ENCODE data around the gene CFL2.

DNA sequence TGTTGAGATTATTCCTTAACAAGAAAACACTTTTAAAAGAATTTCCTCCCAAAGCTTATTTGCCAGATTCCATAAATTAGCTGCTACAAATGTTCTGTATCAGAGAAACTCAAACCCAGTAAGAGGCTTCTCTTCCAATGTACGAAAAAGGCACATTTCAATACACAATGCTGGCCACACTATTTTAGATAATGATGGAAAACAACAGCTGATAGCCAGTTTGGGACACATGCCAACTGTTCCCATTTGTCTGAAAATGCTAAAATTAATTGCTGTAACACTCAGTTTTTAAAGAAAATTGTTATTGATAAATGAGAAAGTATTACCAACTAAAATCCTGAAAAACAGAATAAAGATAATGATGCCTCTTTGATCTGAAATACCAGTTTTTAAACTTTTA lies 4.4 kb downstream of the CFL2 start:
- TF ChIP-seq POLR2A (IDR thresholded peaks at IDR 0.05) (no peak), POLR2AphosphoS5 (IDR thresholded peaks at IDR 0.05) (no peak), EP300 (IDR thresholded peaks at IDR 0.05) (no peak)
- TF ChIP-seq, protein P1, sequence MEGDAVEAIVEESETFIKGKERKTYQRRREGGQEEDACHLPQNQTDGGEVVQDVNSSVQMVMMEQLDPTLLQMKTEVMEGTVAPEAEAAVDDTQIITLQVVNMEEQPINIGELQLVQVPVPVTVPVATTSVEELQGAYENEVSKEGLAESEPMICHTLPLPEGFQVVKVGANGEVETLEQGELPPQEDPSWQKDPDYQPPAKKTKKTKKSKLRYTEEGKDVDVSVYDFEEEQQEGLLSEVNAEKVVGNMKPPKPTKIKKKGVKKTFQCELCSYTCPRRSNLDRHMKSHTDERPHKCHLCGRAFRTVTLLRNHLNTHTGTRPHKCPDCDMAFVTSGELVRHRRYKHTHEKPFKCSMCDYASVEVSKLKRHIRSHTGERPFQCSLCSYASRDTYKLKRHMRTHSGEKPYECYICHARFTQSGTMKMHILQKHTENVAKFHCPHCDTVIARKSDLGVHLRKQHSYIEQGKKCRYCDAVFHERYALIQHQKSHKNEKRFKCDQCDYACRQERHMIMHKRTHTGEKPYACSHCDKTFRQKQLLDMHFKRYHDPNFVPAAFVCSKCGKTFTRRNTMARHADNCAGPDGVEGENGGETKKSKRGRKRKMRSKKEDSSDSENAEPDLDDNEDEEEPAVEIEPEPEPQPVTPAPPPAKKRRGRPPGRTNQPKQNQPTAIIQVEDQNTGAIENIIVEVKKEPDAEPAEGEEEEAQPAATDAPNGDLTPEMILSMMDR (IDR thresholded peaks at IDR 0.05), result no peak
